ENCODE measurements around the gene SV2B.

Gene SV2B

DNA sequence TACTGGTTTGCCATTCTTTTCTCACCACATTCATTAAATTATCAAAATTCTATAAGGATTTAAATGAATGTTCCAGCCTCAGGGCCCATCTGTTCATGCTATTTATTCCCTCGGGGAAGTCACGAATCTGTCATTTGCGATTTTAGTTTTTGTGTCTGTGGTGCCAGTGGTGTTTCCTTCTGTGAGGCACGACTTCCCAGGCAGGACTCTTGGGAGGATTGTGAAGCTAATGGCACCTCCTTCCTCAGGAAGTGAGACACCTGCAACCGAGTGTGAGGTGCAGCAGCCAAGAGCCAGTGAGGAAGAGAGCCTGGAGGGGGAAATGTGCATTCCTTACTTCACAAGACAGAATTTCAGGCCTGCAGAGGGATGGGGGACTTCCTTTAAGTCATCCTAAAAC lies 24.1 kb downstream of the SV2B start:
- TF ChIP-seq, protein P1, sequence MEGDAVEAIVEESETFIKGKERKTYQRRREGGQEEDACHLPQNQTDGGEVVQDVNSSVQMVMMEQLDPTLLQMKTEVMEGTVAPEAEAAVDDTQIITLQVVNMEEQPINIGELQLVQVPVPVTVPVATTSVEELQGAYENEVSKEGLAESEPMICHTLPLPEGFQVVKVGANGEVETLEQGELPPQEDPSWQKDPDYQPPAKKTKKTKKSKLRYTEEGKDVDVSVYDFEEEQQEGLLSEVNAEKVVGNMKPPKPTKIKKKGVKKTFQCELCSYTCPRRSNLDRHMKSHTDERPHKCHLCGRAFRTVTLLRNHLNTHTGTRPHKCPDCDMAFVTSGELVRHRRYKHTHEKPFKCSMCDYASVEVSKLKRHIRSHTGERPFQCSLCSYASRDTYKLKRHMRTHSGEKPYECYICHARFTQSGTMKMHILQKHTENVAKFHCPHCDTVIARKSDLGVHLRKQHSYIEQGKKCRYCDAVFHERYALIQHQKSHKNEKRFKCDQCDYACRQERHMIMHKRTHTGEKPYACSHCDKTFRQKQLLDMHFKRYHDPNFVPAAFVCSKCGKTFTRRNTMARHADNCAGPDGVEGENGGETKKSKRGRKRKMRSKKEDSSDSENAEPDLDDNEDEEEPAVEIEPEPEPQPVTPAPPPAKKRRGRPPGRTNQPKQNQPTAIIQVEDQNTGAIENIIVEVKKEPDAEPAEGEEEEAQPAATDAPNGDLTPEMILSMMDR (conservative IDR thresholded peaks at IDR 0.05; ENCODE audit: low read depth, low read length), result no peak
- H3K79me2 ChIP-seq (ENCODE audit: insufficient read depth, low read depth), result no peaks in the 10 kb centered on the region
- H3K36me3 ChIP-seq (ENCODE audit: insufficient read depth), result no peaks in the 10 kb centered on the region
- H4K20me1 ChIP-seq (ENCODE audit: insufficient read depth), result no peaks in the 10 kb centered on the region
- H3K9ac ChIP-seq, result no peak overlapping the region
- no peaks in the 10 kb centered on the region for H3K27me3 ChIP-seq (ENCODE audit: insufficient read depth, low read depth)
- H3K27ac ChIP-seq, result no peak overlapping the region
- H3K4me3 ChIP-seq (IDR thresholded peaks at IDR 0.05; ENCODE audit: insufficient read depth, low read depth, low read length), result no peak overlapping the region
- no peak overlapping the region for H3K4me2 ChIP-seq
- H3K4me1 ChIP-seq (ENCODE audit: low read depth, poor library complexity, severe bottlenecking), result no peaks in the 10 kb centered on the region
- H2AFZ ChIP-seq (ENCODE audit: low read depth), result no peak overlapping the region

DNA sequence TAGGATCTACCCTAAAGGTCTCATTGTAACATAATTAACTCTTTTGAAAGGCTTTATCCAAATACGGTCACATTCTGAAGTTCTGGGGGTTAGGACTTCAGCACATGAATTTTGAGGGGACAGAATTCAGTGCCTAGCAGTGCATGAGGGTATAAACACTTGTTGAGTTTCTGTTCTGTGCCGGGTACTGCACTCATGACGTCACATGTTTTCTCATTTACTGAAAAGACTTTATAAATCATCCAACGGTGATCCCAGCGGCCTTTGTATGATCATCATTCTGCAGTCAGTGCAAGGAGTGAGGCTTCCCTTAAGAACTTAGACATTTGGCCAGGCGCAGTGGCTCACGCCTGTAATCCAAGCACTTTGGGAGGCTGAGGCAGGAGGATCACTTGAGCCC lies 25.1 kb downstream of the SV2B start:
- TF ChIP-seq, protein P1 (conservative IDR thresholded peaks at IDR 0.05; ENCODE audit: low read depth, low read length), result no peak

DNA sequence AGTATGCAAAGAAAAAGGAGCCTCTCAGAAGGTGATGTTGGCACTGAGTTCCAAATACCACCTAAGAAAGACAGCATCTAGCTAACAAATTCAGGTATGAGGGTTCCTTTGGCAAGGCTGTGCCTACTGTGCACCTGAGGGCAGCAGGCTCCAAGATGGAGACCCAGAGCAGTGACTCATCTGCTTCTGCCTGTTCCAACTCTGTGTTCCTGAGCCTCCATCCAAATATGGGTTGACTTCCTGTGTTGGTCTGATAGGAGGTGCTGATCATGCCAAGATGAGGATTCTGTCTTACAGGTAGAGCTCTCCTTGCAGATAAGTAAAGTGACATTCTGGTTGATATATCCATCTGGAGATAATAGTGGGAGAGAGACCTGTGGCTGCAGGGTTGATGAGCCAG lies 26.0 kb downstream of the SV2B start:
- Histone ChIP-seq H3K4me1 (ENCODE audit: low read depth, poor library complexity, severe bottlenecking) (no peaks in the 10 kb centered on the region), H3K27me3 (ENCODE audit: insufficient read depth, low read depth) (no peaks in the 10 kb centered on the region), H3K36me3 (ENCODE audit: insufficient read depth) (no peaks in the 10 kb centered on the region), H3K4me3 (IDR thresholded peaks at IDR 0.05; ENCODE audit: insufficient read depth, low read depth, low read length) (no peak overlapping the region), H3K27ac (no peak overlapping the region), H3K9ac (no peak overlapping the region), H3K4me2 (no peak overlapping the region), H3K79me2 (ENCODE audit: insufficient read depth, low read depth) (no peaks in the 10 kb centered on the region), H4K20me1 (ENCODE audit: insufficient read depth) (no peaks in the 10 kb centered on the region), H2AFZ (ENCODE audit: low read depth) (no peak overlapping the region)
- TF ChIP-seq, protein P1 (conservative IDR thresholded peaks at IDR 0.05; ENCODE audit: low read depth, low read length), result no peak

More for the DNA sequence above, 25.1 kb downstream of the SV2B start:
- H3K9ac ChIP-seq, result no peak overlapping the region
- no peaks in the 10 kb centered on the region for H4K20me1 ChIP-seq (ENCODE audit: insufficient read depth)
- no peak overlapping the region for H2AFZ ChIP-seq (ENCODE audit: low read depth)
- H3K4me2 ChIP-seq, result no peak overlapping the region
- H3K4me3 ChIP-seq (IDR thresholded peaks at IDR 0.05; ENCODE audit: insufficient read depth, low read depth, low read length), result no peak overlapping the region
- no peak overlapping the region for H3K27ac ChIP-seq
- no peaks in the 10 kb centered on the region for H3K4me1 ChIP-seq (ENCODE audit: low read depth, poor library complexity, severe bottlenecking)
- H3K36me3 ChIP-seq (ENCODE audit: insufficient read depth), result no peaks in the 10 kb centered on the region
- H3K27me3 ChIP-seq (ENCODE audit: insufficient read depth, low read depth), result no peaks in the 10 kb centered on the region
- H3K79me2 ChIP-seq (ENCODE audit: insufficient read depth, low read depth), result no peaks in the 10 kb centered on the region

DNA sequence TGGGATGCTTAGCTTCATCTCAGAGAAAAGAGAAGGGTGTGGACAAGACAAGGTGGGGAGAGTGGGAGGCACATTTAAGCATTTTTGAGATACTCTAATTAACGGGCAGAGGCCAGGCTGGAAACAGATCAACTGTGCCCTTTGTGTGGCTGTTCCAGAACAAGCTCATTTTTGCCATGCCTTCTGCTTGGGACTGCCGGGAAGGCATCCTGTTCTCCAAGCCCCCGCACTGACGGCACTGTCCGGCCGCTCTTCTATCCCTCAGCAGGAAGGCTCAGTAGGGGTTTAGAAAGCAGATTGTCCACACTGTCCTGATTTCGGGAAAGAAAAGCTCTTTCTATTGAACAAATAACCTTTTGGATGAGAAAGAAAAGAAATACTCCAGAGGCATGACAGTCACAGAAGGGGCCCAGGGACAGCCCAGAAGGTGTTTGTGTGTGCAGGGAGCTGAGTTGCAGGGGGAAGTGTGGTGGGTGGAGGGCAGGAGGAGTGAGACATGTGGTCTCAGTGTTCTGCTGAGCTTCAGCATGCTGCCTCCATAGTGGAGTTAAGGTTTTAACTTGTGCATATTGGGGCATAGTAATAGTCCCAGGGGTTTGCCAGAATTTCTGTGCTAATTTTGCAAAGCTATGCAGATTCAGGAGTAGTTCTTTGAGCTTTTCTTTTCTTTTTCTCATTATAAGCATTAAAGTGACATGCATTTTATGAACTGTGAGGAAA lies 27.3 kb downstream of the SV2B start:
- no peak overlapping the region for H3K4me3 ChIP-seq (IDR thresholded peaks at IDR 0.05; ENCODE audit: insufficient read depth, low read depth, low read length)
- no peaks in the 10 kb centered on the region for H3K36me3 ChIP-seq (ENCODE audit: insufficient read depth)
- H2AFZ ChIP-seq (ENCODE audit: low read depth), result no peak overlapping the region
- H3K79me2 ChIP-seq (ENCODE audit: insufficient read depth, low read depth), result no peaks in the 10 kb centered on the region
- H3K4me1 ChIP-seq (ENCODE audit: low read depth, poor library complexity, severe bottlenecking), result no peaks in the 10 kb centered on the region
- no peaks in the 10 kb centered on the region for H3K27me3 ChIP-seq (ENCODE audit: insufficient read depth, low read depth)
- TF ChIP-seq, protein P1 (conservative IDR thresholded peaks at IDR 0.05; ENCODE audit: low read depth, low read length), result no peak
- no peak overlapping the region for H3K4me2 ChIP-seq
- no peaks in the 10 kb centered on the region for H4K20me1 ChIP-seq (ENCODE audit: insufficient read depth)
- H3K27ac ChIP-seq, result no peak overlapping the region
- no peak overlapping the region for H3K9ac ChIP-seq
